GM18508 (cell line): ENCODE results near the gene GPR25.
"Not testable (repeated sequence)": the region's sequence is repeated elsewhere in the genome, so short reads cannot be mapped to it uniquely, and the experiment has no call there.

Experiments used
- ATAC-seq: cut with Tn5 transposase; IDR thresholded peaks from one replicate; pipeline ENCODE4 v1.9.1; 2021; ENCODE audit warnings: moderate number of reproducible peaks; ENCODE audit not compliant: insufficient read depth, unreplicated experiment

The GPR25 gene

GRCh38 chr1:200909757-200910239 lies 37.0 kb downstream of the GPR25 start:
- ATAC-seq, result no peak

DNA sequence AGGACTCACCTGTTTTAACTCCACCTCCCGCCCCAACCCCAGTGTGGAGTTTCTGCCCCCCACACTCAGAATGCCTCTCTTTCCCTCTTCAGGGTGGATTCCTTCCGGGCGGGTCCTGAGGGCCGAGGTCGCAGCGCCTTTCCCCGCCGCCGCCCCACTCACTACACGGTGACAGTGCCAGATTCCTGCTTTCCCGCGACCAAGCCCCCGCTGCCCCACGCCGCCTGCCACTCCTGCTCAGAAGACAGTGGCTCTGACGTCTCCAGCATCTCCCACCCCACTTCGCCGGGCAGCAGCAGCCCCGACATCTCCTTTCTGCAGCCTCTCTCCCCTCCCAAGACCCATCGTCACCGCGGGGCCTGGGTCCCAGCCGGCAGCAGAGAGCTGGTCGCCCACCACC lies 38.6 kb downstream of the GPR25 start:
- ATAC-seq, result no peak

DNA sequence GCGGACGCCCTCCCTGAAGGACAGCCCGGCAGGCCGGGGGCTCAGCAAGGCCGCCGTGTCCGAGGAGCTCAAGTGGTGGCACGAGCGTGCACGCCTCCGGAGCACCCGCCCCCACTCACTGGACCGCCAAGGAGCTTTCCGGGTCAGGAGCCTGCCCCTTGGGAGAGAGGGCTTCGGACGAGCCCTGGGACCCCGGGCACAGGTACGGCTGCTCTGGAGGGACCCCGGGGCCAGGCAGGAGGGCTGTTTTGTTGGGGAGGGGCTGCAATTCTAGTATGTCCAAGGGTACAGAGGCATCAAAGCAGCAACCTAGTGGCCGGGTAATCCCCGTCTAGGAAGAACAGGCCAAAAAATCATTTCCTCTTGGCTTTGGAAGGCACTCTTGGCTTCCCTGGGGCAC lies 39.2 kb downstream of the GPR25 start:
- not testable (repeated sequence) for ATAC-seq

GRCh38 chr1:200912737-200913407 lies 40.1 kb downstream of the GPR25 start:
- no peak for ATAC-seq

GRCh38 chr1:200916152-200916551 lies 43.4 kb downstream of the GPR25 start:
- no peak for ATAC-seq

DNA sequence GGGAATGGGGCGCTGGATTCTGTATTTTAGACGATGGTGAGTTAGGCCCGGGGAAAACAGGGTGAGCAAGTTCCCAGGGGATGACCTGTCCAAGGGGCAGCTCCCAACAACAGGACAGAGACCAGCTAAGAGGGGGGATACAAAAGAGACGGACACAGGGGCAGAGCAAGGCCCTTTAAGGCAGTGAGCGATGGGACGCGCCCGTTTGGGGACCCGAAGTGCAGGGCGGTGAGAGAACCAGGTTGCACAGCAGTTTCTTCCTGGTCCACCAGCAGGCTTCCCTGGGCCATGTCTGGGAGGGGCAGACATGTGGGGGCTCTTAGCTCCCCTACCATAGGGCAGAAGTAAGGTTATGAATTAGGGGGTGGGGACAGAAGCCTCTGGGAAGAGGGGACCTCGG lies 43.9 kb downstream of the GPR25 start:
- ATAC-seq, result no peak

DNA sequence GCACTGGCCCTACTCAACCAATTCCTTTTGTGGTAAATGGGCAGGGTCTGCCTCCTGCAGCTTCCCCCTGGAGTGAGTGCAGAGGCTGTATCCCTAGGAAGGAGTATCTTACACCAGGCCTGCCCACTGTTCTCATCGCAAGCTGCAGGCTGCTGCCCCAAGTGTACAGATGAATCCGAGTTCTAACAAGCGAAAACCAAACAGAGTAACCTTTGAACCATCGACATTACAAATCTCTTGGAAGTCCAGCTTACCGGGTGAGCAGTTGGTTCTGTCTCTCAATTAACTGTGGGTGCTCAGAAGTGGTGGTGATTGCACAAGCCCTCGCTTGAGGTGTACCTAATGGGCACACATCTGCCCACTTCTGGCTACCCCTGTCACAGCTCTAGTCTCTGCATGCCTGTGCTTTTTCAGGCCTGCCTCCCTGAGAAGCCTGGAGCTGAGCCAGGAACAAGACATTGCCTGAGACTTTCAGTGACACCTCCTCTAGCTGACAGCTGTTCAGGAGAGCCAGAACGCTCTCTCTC lies 44.6 kb downstream of the GPR25 start:
- no peak for ATAC-seq

- ATAC-seq, result no peak
These were observed 45.2 kb downstream of the GPR25 start for GRCh38 chr1:200918006-200918405.

- no peak for ATAC-seq
These were observed 46.6 kb downstream of the GPR25 start for GRCh38 chr1:200919386-200919785.

- ATAC-seq, result no peak
These were observed 48.9 kb downstream of the GPR25 start for GRCh38 chr1:200921571-200922110.

DNA sequence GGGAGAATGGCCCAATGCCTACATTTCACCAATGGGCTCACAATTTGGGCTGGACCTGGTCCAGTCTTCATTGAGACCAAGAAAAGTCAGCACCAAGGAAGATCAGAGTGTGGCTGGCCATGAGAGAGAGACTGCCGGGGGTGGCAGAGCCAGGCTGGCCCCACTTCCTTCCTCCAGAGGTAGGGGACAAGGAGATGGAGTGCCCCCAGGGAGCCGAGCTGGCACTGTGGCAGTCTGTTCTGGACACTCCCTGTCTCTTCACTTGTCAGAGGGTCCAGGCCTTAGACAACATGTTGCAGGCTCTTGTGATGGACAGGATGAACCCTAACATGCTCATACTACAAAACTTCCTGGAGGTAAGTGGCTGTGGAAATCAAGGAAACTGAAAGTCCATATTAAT lies 49.6 kb downstream of the GPR25 start:
- no peak for ATAC-seq

DNA sequence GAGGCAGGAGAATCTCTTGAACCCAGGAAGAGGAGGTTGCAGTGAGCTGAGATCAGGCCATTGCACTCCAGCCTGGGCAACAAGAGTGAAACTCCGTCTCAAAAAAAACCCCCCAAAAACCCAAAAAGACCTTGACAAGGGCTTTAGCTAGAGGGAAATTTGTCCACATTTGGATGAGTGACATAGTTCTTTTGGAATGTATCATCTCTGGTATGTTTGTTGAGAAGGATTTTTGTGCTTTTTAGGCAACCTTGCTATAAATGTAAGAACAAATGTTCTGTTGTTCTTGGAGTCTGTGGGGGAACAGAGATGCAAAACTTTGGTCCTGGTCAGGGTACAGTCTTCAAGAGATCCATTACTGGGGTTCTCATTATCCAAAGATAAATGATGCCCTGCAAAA lies 50.8 kb downstream of the GPR25 start:
- ATAC-seq, result no peak
